HepG2 (cell line): ENCODE data around the gene ELP1. TPM values are rescaled to one million over a fixed set of nuclear protein-coding genes. Genes with fewer than 3 reads are reported as not detected.
A peak's percentile ranks its signal among the peaks of the same experiment; 100 is the strongest.

ENCODE experiments used
- CBFB ChIP-seq: sonication (generic); formaldehyde crosslinking; IDR thresholded peaks from 2 replicates; pipeline ENCODE4 v1.4.0; 2020; ENCODE audit warnings: missing genetic modification reagents
- CREM ChIP-seq, 2 experiments: sonication (generic) in 1 of 2; formaldehyde crosslinking in 1 of 2; IDR thresholded peaks; 2 replicates each; pipeline versions ENCODE4 v1.4.0 to v1.6.1; 2016 to 2020; ENCODE audit warnings: antibody characterized with exemption in 1 of 2, mild to moderate bottlenecking in 1 of 2, missing genetic modification reagents in 1 of 2
- KAT8 ChIP-seq: IDR thresholded peaks from 2 replicates; pipeline ENCODE4 v1.6.1; 2016; ENCODE audit warnings: missing genetic modification reagents, missing compliant biosample characterization
- SP140L ChIP-seq: sonication (generic); formaldehyde crosslinking; IDR thresholded peaks from 2 replicates; pipeline ENCODE4 v1.4.0; 2020; ENCODE audit warnings: missing genetic modification reagents, borderline replicate concordance
- ZFP37 ChIP-seq: sonication (generic); formaldehyde crosslinking; IDR thresholded peaks from 2 replicates; pipeline ENCODE4 v1.4.0; 2020; ENCODE audit warnings: missing genetic modification reagents, borderline replicate concordance
- ZNF296 ChIP-seq: sonication (generic); formaldehyde crosslinking; conservative IDR thresholded peaks from 2 replicates; pipeline ENCODE4 v1.5.0; 2020; ENCODE audit warnings: mild to moderate bottlenecking, missing genetic modification reagents
- ZNF337 ChIP-seq: sonication (generic); formaldehyde crosslinking; IDR thresholded peaks from 2 replicates; pipeline ENCODE4 v1.5.1; 2020; ENCODE audit warnings: missing genetic modification reagents, low read depth, mild to moderate bottlenecking, borderline replicate concordance
- ZNF343 ChIP-seq: sonication (generic); formaldehyde crosslinking; IDR thresholded peaks from 2 replicates; pipeline ENCODE4 v1.4.0; 2020; ENCODE audit warnings: mild to moderate bottlenecking, missing genetic modification reagents
- ZNF556 ChIP-seq: sonication (generic); formaldehyde crosslinking; IDR thresholded peaks from 2 replicates; pipeline ENCODE4 v1.4.0; 2020; ENCODE audit warnings: mild to moderate bottlenecking, missing genetic modification reagents, borderline replicate concordance
- ZNF562 ChIP-seq: sonication (generic); formaldehyde crosslinking; IDR thresholded peaks from 2 replicates; pipeline ENCODE4 v1.8.0; 2022; ENCODE audit warnings: missing genetic modification reagents, borderline replicate concordance
- ZNF564 ChIP-seq: sonication (generic); formaldehyde crosslinking; IDR thresholded peaks from 2 replicates; pipeline ENCODE4 v1.8.1; 2023; ENCODE audit warnings: mild to moderate bottlenecking, missing genetic modification reagents
- polyA plus RNA-seq, 8 experiments: library from polyadenylated mRNA; depleted of rRNA in 3 of 8; stranded (reverse) in 7 of 8; unstranded in 1 of 8; fragments of >200 nt; fragmentation: Illumina TruSeq in 4 of 8; extraction: Trizol in 4 of 8; gene quantifications; 2 replicates each; pipeline versions ENCODE4 v1.2.1 to v1.2.3, GENCODE V29; 2011 to 2016; ENCODE audit warnings: low read depth in 4 of 8, missing spikeins in 1 of 8, mixed read lengths in 1 of 8; ENCODE audit not compliant: insufficient read depth in 1 of 8
- total RNA-seq, 5 experiments: library from RNA; depleted of rRNA; stranded (reverse); fragments of >200 nt; fragmentation: Illumina TruSeq; extraction: Trizol; gene quantifications; 2 replicates each; pipeline ENCODE4 v1.2.3, GENCODE V29; 2016; ENCODE audit warnings: low read depth in 1 of 5
- TF ChIP-seq, protein P1 (sequence below): sonication (generic); formaldehyde crosslinking; conservative IDR thresholded peaks from 2 replicates; pipeline ENCODE4 v1.8.0; 2022; ENCODE audit warnings: low read depth, missing genetic modification reagents
- TF ChIP-seq, protein P2 (sequence below): sonication (generic); formaldehyde crosslinking; conservative IDR thresholded peaks from 2 replicates; pipeline ENCODE4 v1.8.1; 2023; ENCODE audit warnings: missing genetic modification reagents
- TF ChIP-seq, protein P3 (sequence below): sonication (generic); formaldehyde crosslinking; IDR thresholded peaks from 2 replicates; pipeline ENCODE4 v1.5.0; 2020; ENCODE audit warnings: missing genetic modification reagents
- TF ChIP-seq, protein P4 (sequence below): IDR thresholded peaks from 2 replicates; pipeline ENCODE4 v1.6.1; 2016
- TF ChIP-seq, protein P5 (sequence below): sonication (generic); formaldehyde crosslinking; IDR thresholded peaks from 2 replicates; pipeline ENCODE4 v1.4.0; 2020; ENCODE audit warnings: missing genetic modification reagents

Gene ELP1
- total and polyA plus RNA-seq, 2 of the 13 experiments (the other 11 are each of a cell fraction or from before 2014, with no cell fraction given), result 157 to 275 TPM

DNA sequence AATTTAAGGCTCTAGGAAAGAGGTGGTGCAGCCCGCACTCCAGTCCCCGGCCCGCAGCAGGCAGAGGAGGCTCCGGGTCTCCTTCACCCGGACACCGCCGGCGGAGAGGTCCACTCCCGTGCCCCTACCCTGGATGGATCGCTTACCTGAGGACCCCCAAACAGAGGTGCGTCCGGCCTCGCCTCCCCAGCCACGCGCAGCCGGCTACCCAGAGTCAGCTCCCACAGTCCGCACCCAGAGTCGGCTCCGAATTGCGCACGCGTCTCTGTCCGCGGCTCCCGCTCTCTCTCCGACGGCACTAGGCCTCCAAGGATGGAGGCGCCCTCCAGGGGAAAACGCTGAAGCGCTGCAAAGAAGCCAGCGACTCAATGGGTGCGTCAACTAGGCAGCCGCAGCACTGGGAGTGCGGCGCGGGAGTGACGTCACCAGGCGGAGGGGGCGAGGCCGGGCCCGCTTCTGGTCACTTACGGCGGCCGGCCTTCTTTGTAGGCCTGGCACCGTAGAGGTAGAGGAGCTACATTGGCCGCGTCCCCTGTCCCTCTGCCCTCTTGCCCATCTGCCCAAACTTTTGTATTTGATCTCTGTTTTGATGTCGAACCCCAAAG is at the start of gene ELP1 (continued):
- TF ChIP-seq, protein P1, sequence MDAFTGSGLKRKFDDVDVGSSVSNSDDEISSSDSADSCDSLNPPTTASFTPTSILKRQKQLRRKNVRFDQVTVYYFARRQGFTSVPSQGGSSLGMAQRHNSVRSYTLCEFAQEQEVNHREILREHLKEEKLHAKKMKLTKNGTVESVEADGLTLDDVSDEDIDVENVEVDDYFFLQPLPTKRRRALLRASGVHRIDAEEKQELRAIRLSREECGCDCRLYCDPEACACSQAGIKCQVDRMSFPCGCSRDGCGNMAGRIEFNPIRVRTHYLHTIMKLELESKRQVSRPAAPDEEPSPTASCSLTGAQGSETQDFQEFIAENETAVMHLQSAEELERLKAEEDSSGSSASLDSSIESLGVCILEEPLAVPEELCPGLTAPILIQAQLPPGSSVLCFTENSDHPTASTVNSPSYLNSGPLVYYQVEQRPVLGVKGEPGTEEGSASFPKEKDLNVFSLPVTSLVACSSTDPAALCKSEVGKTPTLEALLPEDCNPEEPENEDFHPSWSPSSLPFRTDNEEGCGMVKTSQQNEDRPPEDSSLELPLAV (CRISPR knock-in tag), result no peak
- TF ChIP-seq CREM (IDR thresholded peaks at IDR 0.05) (peak; percentile 98), CREM (CRISPR knock-in tag; IDR thresholded peaks at IDR 0.05) (peak; percentile 87), KAT8 (peak; percentile 90), ZNF564 (peak; percentile 85), ZNF296 (CRISPR knock-in tag) (no peak), ZNF343 (CRISPR knock-in tag) (peak; percentile 66), SP140L (no peak), ZNF337 (CRISPR knock-in tag) (0 out of 2 replicates have a peak, but pooled peaks have one; percentile 28), CBFB (peak; percentile 41), ZFP37 (CRISPR knock-in tag) (peak; percentile 57; the same call in 1 of the 2 replicates), ZNF562 (CRISPR knock-in tag) (no peak), ZNF556 (CRISPR knock-in tag) (no peak)
- TF ChIP-seq, protein P2, sequence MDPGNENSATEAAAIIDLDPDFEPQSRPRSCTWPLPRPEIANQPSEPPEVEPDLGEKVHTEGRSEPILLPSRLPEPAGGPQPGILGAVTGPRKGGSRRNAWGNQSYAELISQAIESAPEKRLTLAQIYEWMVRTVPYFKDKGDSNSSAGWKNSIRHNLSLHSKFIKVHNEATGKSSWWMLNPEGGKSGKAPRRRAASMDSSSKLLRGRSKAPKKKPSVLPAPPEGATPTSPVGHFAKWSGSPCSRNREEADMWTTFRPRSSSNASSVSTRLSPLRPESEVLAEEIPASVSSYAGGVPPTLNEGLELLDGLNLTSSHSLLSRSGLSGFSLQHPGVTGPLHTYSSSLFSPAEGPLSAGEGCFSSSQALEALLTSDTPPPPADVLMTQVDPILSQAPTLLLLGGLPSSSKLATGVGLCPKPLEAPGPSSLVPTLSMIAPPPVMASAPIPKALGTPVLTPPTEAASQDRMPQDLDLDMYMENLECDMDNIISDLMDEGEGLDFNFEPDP (CRISPR knock-in tag), result no peak
- TF ChIP-seq, protein P3, sequence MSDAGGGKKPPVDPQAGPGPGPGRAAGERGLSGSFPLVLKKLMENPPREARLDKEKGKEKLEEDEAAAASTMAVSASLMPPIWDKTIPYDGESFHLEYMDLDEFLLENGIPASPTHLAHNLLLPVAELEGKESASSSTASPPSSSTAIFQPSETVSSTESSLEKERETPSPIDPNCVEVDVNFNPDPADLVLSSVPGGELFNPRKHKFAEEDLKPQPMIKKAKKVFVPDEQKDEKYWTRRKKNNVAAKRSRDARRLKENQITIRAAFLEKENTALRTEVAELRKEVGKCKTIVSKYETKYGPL (CRISPR knock-in tag), result peak; percentile 45; the same call in 1 of the 2 replicates
- TF ChIP-seq, protein P4, sequence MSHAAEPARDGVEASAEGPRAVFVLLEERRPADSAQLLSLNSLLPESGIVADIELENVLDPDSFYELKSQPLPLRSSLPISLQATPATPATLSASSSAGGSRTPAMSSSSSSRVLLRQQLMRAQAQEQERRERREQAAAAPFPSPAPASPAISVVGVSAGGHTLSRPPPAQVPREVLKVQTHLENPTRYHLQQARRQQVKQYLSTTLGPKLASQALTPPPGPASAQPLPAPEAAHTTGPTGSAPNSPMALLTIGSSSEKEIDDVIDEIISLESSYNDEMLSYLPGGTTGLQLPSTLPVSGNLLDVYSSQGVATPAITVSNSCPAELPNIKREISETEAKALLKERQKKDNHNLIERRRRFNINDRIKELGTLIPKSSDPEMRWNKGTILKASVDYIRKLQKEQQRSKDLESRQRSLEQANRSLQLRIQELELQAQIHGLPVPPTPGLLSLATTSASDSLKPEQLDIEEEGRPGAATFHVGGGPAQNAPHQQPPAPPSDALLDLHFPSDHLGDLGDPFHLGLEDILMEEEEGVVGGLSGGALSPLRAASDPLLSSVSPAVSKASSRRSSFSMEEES (CRISPR knock-in tag), result no peak; the same call in 1 of the 2 replicates
- TF ChIP-seq, protein P5, sequence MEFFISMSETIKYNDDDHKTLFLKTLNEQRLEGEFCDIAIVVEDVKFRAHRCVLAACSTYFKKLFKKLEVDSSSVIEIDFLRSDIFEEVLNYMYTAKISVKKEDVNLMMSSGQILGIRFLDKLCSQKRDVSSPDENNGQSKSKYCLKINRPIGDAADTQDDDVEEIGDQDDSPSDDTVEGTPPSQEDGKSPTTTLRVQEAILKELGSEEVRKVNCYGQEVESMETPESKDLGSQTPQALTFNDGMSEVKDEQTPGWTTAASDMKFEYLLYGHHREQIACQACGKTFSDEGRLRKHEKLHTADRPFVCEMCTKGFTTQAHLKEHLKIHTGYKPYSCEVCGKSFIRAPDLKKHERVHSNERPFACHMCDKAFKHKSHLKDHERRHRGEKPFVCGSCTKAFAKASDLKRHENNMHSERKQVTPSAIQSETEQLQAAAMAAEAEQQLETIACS (CRISPR knock-in tag), result no peak
